ENCODE results near the gene SUN1.

The SUN1 gene

DNA sequence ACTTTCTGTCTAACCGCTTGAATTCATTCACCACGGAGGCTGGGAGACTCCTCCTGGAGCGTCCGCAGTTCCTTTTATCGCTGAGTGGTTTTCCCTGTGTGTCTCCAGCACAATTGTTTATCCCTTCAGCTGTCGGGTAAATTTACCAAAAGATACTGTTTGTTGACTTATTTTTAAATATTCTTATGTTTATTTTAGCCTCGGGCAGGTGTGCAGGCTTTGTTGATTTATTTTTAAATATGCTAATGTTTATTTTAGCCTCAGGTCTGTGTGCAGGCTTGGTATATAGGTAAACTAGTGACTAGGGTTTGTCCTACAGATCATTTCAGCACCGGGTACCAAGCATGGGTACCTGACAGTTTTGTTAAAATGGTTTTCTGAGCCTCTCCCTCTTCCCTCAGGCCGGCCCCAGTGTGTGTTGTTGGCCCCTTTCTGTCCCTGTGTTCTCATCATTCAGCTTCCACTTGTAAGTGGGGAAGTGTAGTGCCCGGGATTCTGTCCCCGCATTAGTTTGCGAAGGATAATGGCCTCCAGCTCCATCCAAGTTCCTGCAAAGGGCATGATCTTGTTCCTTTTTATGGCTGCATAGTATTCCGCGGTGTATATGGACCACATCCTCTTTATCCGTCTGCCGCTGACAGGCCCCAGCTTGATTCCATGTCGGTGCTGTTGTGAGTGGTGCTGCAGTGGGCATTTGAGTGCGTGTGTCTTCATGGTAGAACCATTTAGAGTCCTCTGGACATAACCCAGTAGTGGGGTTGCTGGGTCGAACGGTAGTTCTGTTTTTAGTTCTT is 49.4 kb downstream of the SUN1 start:
- H3K4me1 ChIP-seq (ENCODE audit: control insufficient read depth, insufficient read depth, low read length) = peaks cover 11% of the 10 kb centered on the region
- no peak overlapping the region for H3K27ac ChIP-seq (ENCODE audit: low read depth, low read length)
- peaks cover 21% of the 10 kb centered on the region for H3K36me3 ChIP-seq (ENCODE audit: control insufficient read depth, insufficient read depth, low read length)
- no peaks in the 10 kb centered on the region for H3K27me3 ChIP-seq (ENCODE audit: control insufficient read depth, insufficient read depth, low read length)
- H3K4me3 ChIP-seq (ENCODE audit: low read depth, low read length) = no peak overlapping the region
- H3K9ac ChIP-seq (ENCODE audit: low read length) = no peak overlapping the region
- H3K9me3 ChIP-seq (ENCODE audit: control insufficient read depth, insufficient read depth, low read depth, low read length) = no peaks in the 10 kb centered on the region

DNA sequence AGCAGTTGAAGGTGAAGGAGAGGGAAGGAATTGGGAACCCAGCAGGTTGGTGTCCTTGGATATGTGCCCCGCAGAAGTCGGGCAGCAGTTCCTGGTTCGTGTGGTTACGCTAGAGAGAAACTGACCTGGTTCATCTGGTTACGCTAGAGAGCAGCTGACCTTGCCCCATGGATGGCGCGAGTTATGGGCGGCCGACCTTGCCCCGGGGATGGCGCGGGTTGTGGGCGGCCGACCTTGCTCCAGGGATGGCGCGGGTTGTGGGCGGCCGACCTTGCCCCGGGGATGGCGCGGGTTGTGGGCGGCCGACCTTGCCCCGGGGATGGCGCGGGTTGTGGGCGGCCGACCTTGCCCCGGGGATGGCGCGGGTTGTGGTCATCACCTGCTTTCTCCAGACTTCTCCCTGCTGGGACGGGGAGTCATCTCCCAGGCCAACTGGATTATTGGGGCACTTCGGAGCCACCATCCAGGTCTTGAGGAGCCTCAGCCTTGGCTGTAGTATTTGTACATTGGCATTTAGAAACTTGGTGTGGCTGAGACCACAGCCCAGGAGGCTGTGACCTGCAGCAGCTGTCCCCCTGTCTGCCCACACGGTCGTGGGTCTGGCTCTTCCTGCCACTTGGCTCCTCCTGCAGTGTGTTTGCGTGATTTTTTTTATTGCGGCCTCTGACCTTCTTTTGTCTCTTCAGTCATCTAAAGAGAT is 50.2 kb downstream of the SUN1 start:
- Histone ChIP-seq H3K27ac (ENCODE audit: low read depth, low read length) (no peak overlapping the region), H3K4me3 (ENCODE audit: low read depth, low read length) (no peak overlapping the region), H3K36me3 (ENCODE audit: control insufficient read depth, insufficient read depth, low read length) (peaks cover 30% of the 10 kb centered on the region), H3K9ac (ENCODE audit: low read length) (no peak overlapping the region), H3K4me1 (ENCODE audit: control insufficient read depth, insufficient read depth, low read length) (peaks cover 11% of the 10 kb centered on the region), H3K9me3 (ENCODE audit: control insufficient read depth, insufficient read depth, low read depth, low read length) (no peaks in the 10 kb centered on the region), H3K27me3 (ENCODE audit: control insufficient read depth, insufficient read depth, low read length) (no peaks in the 10 kb centered on the region)

DNA sequence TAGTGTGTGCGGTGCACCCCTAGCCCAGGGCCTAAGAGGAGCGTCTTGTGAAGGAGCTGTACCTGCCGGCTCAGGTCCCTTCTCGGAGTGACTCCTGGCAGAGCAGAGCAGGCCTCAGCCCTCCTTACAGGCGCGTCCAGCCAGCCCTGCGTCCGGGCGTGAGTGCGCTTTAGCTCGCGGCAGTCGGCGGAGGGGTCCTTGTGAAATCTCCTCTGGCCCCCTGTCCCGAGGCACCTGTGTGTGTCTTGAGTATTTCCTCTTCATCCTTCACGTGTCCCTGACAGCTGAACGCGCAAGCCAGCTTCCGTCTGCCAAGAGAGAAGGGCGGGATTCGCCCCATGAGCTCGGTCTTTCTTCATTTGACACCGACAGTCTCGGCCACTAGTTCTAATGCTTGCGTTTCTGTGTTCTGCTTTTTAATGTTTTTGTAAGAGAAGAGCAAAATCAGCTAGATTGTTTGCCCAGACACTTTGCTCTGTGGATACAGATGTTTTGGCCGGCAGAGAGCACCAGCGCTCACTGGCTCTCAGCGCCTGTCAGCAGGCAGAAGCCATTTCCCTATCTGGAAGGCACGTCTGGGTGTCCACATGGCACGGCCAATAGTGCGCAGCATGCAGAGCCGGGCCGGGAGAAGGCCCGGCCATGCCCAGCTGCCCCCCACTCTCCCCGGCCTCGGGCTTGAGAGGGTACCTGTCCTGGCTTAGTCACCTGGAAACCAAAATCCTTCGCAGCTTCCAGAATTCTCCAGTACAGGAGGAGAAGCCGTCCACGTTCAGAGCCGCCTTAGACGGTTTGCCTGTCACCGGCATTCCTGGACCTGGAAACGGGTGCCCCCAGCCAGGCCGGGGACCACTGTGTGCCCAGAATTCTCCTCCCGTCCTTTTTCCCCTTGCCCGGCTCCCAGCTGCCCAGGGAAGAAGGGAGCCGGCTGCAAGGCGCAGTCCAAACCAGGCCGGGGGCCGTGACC is 51.1 kb downstream of the SUN1 start:
- Histone ChIP-seq H3K4me1 (ENCODE audit: control insufficient read depth, insufficient read depth, low read length) (peaks cover 5% of the 10 kb centered on the region; the same call in 1 of the 2 replicates), H3K9ac (ENCODE audit: low read length) (no peak overlapping the region), H3K9me3 (ENCODE audit: control insufficient read depth, insufficient read depth, low read depth, low read length) (no peaks in the 10 kb centered on the region), H3K27me3 (ENCODE audit: control insufficient read depth, insufficient read depth, low read length) (no peaks in the 10 kb centered on the region), H3K4me3 (ENCODE audit: low read depth, low read length) (no peak overlapping the region), H3K36me3 (ENCODE audit: control insufficient read depth, insufficient read depth, low read length) (peaks cover 34% of the 10 kb centered on the region), H3K27ac (ENCODE audit: low read depth, low read length) (no peak overlapping the region)

DNA sequence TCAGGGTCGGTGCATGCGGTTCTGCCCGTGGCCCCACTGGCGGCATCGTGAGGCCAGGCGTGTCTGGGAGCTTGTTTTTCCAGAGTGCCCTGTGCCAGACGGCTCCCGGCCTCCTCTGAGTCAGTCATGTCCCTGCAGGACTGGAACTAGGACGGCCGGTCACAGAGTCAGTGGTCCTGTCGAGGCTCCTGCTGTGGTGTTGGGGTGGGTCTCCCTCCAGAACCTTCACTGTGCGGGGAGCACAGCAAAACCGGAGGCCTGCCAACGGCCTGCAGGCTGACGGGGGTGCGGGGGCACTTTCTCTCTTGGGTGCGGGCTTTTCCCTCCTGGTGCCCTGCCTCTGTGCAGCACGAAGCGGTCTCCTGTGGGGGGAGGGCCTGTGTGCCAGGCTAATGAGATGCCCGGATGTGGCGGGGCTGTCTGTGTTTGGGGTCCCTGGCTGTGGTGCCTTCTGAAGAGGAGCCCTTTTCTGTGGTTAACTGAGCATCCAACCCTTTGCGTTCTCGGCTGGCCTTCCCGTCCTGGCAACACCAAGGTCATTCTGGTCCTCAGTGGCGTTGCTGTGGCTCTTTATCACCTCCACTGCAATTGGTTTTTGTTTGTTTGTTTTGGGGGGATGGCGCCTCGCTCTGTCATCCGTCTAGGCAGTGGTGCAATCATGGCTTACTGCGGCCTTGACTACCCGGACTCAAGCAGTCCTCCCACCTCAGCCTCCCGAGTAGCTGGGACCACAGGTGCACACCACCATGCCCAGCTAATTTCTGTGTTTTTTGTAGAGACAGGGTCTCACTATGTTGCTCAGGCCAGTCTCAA is 52.1 kb downstream of the SUN1 start:
- Histone ChIP-seq H3K27ac (ENCODE audit: low read depth, low read length) (no peak overlapping the region), H3K4me3 (ENCODE audit: low read depth, low read length) (no peak overlapping the region), H3K27me3 (ENCODE audit: control insufficient read depth, insufficient read depth, low read length) (no peaks in the 10 kb centered on the region), H3K36me3 (ENCODE audit: control insufficient read depth, insufficient read depth, low read length) (peaks cover 38% of the 10 kb centered on the region), H3K9me3 (ENCODE audit: control insufficient read depth, insufficient read depth, low read depth, low read length) (no peaks in the 10 kb centered on the region), H3K9ac (ENCODE audit: low read length) (no peak overlapping the region), H3K4me1 (ENCODE audit: control insufficient read depth, insufficient read depth, low read length) (no peaks in the 10 kb centered on the region)

DNA sequence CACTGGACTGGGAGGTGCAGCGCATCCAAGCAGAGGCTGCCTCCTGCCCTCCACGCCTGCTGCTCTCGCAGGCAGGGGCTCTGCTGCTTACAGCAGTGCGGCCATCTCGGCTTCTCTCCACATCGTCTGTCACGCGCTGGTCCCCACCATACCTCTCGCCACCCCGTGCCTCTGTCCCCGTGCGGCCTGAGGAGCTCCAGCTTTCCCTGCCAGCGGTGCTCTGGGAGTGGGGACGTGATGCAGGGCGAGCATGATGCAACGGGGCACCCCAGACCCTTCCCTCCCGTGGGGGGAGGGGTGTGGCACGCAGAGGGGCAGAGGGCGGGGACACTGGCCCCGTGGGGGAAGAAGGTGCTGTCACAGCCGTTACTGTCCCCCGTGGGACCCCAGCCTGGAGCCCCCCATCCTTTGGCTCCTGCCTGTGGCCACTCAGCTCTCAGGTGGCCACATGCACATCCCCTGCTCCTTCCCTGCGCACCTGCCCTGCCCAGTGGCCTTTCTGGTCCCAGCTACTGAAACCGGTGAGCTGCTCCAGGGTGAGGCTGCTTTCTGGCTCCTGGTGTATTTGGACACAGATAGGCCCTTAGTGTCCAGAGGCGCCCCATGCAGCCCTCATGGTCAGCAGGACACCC is 53.1 kb downstream of the SUN1 start:
- H3K36me3 ChIP-seq (ENCODE audit: control insufficient read depth, insufficient read depth, low read length) = peaks cover 37% of the 10 kb centered on the region
- H3K4me3 ChIP-seq (ENCODE audit: low read depth, low read length) = no peak overlapping the region
- H3K9ac ChIP-seq (ENCODE audit: low read length) = no peak overlapping the region
- no peaks in the 10 kb centered on the region for H3K27me3 ChIP-seq (ENCODE audit: control insufficient read depth, insufficient read depth, low read length)
- no peak overlapping the region for H3K27ac ChIP-seq (ENCODE audit: low read depth, low read length)
- no peaks in the 10 kb centered on the region for H3K9me3 ChIP-seq (ENCODE audit: control insufficient read depth, insufficient read depth, low read depth, low read length)
- no peaks in the 10 kb centered on the region for H3K4me1 ChIP-seq (ENCODE audit: control insufficient read depth, insufficient read depth, low read length)

DNA sequence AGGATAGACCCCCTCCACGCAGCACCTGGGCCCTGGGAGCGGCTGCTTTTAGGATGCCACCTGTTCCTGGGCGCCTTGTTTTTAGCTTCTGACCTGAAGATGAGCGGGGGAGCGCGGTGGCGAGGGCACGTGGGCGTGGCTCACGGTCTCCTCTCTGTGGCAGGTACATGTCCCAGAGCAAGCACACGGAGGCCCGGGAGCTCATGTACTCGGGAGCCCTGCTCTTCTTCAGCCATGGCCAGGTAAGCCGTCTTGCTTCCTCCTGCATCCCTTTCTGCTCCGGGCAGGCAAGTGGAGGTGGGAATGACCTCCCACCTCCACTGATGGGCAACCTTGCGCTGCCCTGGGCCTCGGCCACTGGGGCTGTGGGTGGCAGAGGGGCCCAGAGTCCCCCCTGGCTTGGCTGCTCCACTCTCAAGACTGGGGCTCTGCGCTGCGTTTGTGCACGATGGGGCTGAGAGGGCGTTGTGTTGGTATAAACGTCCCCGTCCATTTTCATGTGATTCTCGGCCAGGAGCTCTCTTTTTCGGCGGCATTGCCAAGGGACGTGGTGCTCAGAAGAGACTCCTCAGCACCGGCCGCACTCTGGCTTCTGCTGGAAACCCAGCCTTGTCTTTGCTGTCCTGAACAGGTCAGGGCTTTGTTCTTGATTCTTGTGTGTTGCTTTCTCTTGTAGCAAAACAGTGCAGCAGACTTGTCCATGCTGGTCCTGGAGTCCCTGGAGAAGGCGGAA is 53.8 kb downstream of the SUN1 start:
- H3K4me1 ChIP-seq (ENCODE audit: control insufficient read depth, insufficient read depth, low read length) = no peaks in the 10 kb centered on the region
- peaks cover 44% of the 10 kb centered on the region for H3K36me3 ChIP-seq (ENCODE audit: control insufficient read depth, insufficient read depth, low read length)
- no peak overlapping the region for H3K4me3 ChIP-seq (ENCODE audit: low read depth, low read length)
- no peaks in the 10 kb centered on the region for H3K9me3 ChIP-seq (ENCODE audit: control insufficient read depth, insufficient read depth, low read depth, low read length)
- H3K27me3 ChIP-seq (ENCODE audit: control insufficient read depth, insufficient read depth, low read length) = no peaks in the 10 kb centered on the region
- H3K9ac ChIP-seq (ENCODE audit: low read length) = no peak overlapping the region
- no peak overlapping the region for H3K27ac ChIP-seq (ENCODE audit: low read depth, low read length)

DNA sequence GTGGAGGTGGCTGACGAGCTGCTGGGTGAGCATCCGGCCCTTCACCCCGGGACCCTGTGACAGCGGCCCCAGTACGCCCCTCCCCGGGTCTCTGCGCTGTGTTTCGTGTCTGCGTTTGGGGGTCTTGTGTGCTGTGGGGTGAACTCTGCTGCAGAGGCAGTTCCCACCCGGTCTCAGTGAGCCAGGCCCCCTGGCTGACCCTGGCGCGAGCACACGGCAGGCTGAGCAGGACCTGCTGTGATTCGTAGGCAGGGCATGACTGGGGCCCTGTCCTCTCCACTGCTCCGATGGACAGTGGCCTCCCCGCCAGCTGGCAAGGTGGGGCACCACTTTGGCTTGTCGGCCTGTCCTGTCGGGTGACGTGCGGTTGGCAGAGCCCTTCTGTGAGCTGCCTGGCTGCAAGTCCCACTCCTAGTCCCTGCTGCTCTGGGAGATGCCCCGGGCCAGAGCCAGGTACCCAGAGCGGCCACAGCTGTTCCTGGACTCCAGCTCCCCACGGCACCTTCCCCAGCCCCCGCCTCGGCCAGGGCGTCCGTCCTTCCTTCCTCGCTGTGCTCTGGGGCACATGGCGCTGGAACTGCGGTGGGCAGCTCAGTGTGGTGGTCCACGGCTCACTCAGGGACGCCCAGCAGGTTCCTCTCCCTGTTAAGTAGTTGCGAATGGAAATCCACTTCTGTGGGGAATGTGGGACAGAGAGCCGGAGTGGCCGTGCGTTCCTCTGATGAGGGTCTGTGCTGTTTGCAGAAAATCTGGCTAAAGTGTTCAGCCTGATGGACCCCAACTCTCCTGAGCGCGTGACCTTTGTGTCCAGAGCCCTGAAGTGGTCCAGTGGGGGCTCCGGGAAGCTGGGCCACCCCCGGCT is 54.6 kb downstream of the SUN1 start:
- Histone ChIP-seq H3K4me1 (ENCODE audit: control insufficient read depth, insufficient read depth, low read length) (no peaks in the 10 kb centered on the region), H3K27ac (ENCODE audit: low read depth, low read length) (no peak overlapping the region), H3K36me3 (ENCODE audit: control insufficient read depth, insufficient read depth, low read length) (peaks cover 52% of the 10 kb centered on the region), H3K27me3 (ENCODE audit: control insufficient read depth, insufficient read depth, low read length) (no peaks in the 10 kb centered on the region), H3K9me3 (ENCODE audit: control insufficient read depth, insufficient read depth, low read depth, low read length) (no peaks in the 10 kb centered on the region), H3K9ac (ENCODE audit: low read length) (no peak overlapping the region), H3K4me3 (ENCODE audit: low read depth, low read length) (no peak overlapping the region)

DNA sequence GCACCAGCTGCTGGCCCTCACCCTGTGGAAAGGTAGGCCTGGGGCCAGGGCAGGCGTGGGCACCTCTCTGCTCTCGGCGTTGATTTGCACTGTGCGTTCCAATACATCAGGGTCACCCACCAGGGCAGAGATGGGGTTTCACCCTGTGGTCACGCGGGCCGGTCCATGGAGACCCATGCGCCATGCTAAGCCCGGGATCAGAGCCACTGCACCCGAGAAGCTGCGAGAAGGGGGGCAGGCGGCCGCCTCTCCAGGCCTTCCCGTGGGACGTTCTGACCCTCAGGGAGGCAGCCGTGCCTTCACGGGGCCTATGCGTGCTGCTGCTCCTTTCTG is 55.2 kb downstream of the SUN1 start:
- Histone ChIP-seq H3K36me3 (ENCODE audit: control insufficient read depth, insufficient read depth, low read length) (peaks cover 57% of the 10 kb centered on the region), H3K27me3 (ENCODE audit: control insufficient read depth, insufficient read depth, low read length) (no peaks in the 10 kb centered on the region)

More for the DNA sequence above, 55.2 kb downstream of the SUN1 start:
- Histone ChIP-seq H3K4me1 (ENCODE audit: control insufficient read depth, insufficient read depth, low read length) (no peaks in the 10 kb centered on the region), H3K4me3 (ENCODE audit: low read depth, low read length) (no peak overlapping the region), H3K9ac (ENCODE audit: low read length) (no peak overlapping the region), H3K9me3 (ENCODE audit: control insufficient read depth, insufficient read depth, low read depth, low read length) (no peaks in the 10 kb centered on the region), H3K27ac (ENCODE audit: low read depth, low read length) (no peak overlapping the region)
